Measurements from ENCODE around the gene FAM25C. TPM values are rescaled to one million over a fixed set of nuclear protein-coding genes. Genes with fewer than 3 reads are reported as not detected.
"Not testable (repeated sequence)": the region's sequence is repeated elsewhere in the genome, so short reads cannot be mapped to it uniquely, and the experiment has no call there.

Gene FAM25C
- not detected for total RNA-seq
- long read RNA-seq: 0 reads

GRCh38 chr10:47999691-48000090, at the start of gene FAM25C:
TSS of gene FAM25C (minus strand) at chr10:47999791. CDS start at chr10:47999765, 26 bp downstream.
- ATAC-seq; DNase-seq; intact Hi-C loops (cut with DNase I): not testable (repeated sequence)

DNA sequence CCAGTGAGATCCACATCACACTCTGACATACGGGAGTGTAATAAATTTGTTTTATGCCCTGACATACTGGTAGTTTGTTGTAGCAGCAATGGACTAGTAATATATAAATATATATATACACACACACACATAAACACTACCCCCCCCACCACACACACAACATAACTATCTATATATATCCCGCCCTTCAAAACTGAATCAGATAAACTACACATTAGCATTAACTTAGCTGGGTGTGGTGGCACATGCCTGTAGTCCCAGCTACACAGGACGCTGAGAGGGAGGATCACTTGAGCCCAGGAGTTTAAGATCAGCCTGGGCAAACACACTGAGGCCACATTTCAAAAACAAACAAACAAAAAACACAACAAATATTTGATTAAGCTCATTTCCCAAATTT, 45.0 kb upstream of the FAM25C start:
- intact Hi-C loops (cut with DNase I); ATAC-seq; DNase-seq: not testable (repeated sequence)

- DNase-seq; ATAC-seq; intact Hi-C loops (cut with DNase I): not testable (repeated sequence)
Observed at GRCh38 chr10:48031390-48031789, 31.8 kb upstream of the FAM25C start.

- intact Hi-C loops (cut with DNase I); DNase-seq; ATAC-seq: not testable (repeated sequence)
Observed at GRCh38 chr10:48002306-48002705, 2.7 kb upstream of the FAM25C start.

- intact Hi-C loops (cut with DNase I); DNase-seq; ATAC-seq: not testable (repeated sequence)
Observed at GRCh38 chr10:47994045-47994444, 5.5 kb downstream of the FAM25C start.

- intact Hi-C loops (cut with DNase I); ATAC-seq; DNase-seq: not testable (repeated sequence)
Observed at GRCh38 chr10:47992560-47992959, 7.0 kb downstream of the FAM25C start.

GRCh38 chr10:47991706-47992105, 7.9 kb downstream of the FAM25C start:
- peak; percentile 25 to 59 for ATAC-seq
- DNase-seq; intact Hi-C loops (cut with DNase I): not testable (repeated sequence)

DNA sequence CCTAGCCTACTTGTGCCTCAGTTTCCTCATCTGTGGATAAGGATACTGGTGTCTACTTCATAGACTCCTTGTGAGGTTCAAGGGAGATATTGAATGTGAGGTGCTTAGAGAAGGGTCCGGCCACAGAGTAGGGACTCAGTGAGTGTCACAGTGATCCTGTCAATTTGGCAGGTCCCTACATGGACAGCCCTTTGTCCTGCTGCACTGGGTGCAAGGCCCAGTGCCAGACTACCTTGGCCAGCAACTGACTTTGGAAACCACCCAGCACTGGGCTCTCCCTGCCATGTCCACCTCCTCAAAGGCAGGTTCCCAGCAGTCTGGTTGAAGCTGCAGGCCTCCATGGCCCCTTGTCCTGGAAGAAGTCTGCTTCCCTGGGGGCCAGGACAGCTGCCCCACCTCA, 9.5 kb downstream of the FAM25C start:
- DNase-seq; ATAC-seq; intact Hi-C loops (cut with DNase I): not testable (repeated sequence)

DNA sequence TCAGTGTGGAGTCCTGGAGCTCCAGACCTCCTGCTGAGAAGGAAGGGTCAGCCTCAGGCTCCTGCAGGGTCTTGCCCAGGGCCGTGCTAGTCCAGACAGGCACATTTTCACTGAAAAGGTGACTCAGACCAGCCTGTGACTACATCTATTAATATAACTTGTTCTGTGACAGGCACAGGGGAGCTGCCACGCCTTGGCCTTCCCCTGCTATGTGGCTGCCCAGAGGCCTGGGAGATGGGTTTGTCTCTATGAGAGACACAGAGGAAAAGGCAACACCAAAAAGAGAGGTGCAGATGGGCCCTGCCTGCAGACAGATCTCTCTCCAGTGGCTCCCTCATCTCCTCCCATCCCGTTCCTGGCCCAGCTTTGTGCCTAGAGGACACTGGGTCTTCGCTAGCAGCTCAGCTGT, 10.0 kb downstream of the FAM25C start:
- intact Hi-C loops (cut with DNase I); DNase-seq: not testable (repeated sequence)
- ATAC-seq: peak in 1 of 2 donors; percentile 5

DNA sequence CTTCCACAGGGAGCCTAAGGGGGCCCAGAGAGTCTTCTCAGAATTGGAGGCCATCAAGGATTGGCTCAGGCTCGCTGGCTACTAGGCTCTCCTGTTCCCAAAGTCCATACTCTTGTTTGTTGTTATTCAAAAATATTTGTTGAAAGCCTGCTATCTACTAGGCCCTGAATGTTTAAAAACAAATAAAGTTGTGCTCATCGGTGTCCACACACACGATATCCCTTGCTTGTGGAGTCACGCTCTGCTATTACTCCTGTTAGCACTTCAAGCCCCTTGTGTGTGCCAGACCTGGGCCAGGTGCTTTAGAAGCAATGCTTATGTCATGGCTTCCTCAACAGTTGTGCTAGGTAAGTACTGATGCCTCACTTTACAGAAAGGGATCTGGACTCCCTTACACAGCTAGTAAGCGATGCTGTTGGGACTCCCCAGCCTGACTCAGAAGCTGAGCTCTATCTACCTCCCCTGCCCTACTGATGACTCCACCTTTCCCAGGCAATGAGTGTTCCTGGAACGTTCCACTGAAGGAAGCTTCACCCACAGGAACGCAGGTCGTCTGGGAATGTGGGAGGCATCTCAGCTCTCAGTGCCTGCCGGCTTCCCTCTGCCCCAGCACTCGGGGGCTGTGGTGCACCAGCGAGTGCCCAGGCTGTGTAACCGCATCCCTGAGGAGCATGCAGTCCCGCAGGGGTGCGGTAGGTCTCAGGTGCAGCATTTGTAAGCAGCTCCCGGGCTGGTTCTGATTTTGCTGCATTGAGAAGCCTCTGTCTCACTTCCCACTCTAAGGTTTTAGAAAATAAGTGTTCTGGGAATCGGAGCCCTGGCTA, 10.7 kb downstream of the FAM25C start:
- DNase-seq; intact Hi-C loops (cut with DNase I): not testable (repeated sequence)
- peak in 1 of 2 donors; percentile 38 for ATAC-seq

- intact Hi-C loops (cut with DNase I); DNase-seq: not testable (repeated sequence)
- ATAC-seq: peak; percentile 43 to 77
Observed at GRCh38 chr10:47987952-47988351, 11.6 kb downstream of the FAM25C start.

GRCh38 chr10:47986413-47987230, 13.0 kb downstream of the FAM25C start:
- peak; percentile 54 to 87 for ATAC-seq
- intact Hi-C loops (cut with DNase I); DNase-seq: not testable (repeated sequence)

GRCh38 chr10:47975409-47975808, 24.2 kb downstream of the FAM25C start:
- intact Hi-C loops (cut with DNase I); DNase-seq: not testable (repeated sequence)
- peak in 1 of 2 donors; percentile 18 for ATAC-seq

DNA sequence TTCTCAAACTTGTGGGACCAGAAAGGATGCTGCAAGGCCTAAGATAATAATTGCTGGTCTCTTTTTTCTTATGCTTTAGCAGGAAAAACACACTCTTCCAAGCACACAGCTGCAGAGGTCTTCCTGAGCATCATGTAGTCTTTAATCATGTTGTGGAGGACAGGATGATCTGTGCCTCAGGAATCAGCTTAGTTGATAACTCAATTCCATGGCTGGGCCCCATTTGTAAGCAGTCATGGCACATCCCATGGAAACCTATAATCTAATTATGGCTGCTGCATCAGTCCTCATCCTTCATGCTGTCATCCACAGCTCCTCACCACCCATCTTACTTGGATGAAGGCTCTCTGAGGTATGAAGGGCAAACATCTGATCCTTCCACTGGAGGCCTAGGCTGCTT, 26.5 kb downstream of the FAM25C start:
- DNase-seq; ATAC-seq; intact Hi-C loops (cut with DNase I): not testable (repeated sequence)

DNA sequence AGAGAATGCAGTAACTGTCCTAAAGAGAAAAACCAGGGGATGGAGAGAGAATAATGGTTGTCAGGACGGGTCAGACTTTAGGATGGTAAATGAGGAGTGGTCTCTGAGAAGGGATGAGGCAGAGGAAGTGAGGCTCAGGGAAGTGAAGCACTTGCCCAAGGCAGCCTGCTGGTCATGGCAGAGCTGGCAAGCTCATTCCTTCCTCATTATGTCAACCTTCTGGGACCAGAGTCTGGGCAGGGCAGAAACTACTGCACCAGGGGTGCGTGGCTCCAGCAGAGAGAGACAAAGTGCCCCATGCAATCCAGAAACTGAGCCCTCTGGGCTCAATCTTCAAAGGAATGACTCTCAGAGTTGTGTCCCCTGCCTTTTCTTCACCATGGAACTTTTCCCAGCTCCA, 27.5 kb downstream of the FAM25C start:
- ATAC-seq; DNase-seq; intact Hi-C loops (cut with DNase I): not testable (repeated sequence)

DNA sequence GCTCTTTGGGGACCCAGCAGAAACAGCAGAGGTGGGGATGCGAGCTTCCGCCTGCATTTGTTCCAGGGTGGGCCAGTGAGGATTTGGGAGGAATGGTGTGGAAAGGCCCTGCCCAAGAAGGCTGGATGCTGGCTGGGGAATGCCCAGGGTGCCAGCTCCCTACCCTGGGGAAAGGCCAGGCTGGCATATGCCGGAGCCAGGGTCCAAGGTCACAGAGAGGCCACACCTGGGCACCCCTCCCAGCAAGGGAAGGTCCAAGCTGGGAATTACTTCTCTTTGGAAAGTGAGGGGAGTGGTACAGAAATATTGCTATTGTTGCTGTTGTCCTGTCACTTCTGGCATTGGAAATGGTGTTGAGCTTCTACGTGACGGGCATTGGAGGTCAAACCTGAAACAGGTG, 28.0 kb downstream of the FAM25C start:
- peak in 1 of 2 donors; percentile 23 for ATAC-seq
- DNase-seq; intact Hi-C loops (cut with DNase I): not testable (repeated sequence)

GRCh38 chr10:47970047-47970446, 29.5 kb downstream of the FAM25C start:
- intact Hi-C loops (cut with DNase I); ATAC-seq; DNase-seq: not testable (repeated sequence)

- ATAC-seq; DNase-seq; intact Hi-C loops (cut with DNase I): not testable (repeated sequence)
Observed at GRCh38 chr10:47968988-47969387, 30.6 kb downstream of the FAM25C start.

GRCh38 chr10:47964280-47965063, 35.1 kb downstream of the FAM25C start:
- intact Hi-C loops (cut with DNase I); DNase-seq: not testable (repeated sequence)
- ATAC-seq: peak; percentile 81 to 97
